Panc1 (cell line): Measurements from ENCODE around the gene CHN1. TPM values are rescaled to one million over a fixed set of nuclear protein-coding genes. Genes with fewer than 3 reads are reported as not detected.

ENCODE experiments used
- ATAC-seq: fragments of 200-7000 bp; cut with Tn5 transposase; 2 replicates; pipeline ENCODE4 v1.9.1; 2020; ENCODE audit warnings: mild to moderate bottlenecking, moderate library complexity
- BruUV-seq: library from RNA; stranded (reverse); fragments of 400-500 nt; replicated peaks from 2 replicates; lab custom pipeline; 2021; lab: Mats Ljungman, UMichigan
- CTCF ChIA-PET: fragments of 300-600 bp; sonication (Branson Sonifier 250); formaldehyde crosslinking; loops from one replicate; lab custom pipeline; 2022; ENCODE audit warnings: antibody characterized with exemption; lab: Charles Lee
- POLR2A ChIA-PET: fragments of 300-600 bp; sonication (Branson Sonifier 250); formaldehyde crosslinking; loops from one replicate; lab custom pipeline; 2022; ENCODE audit warnings: antibody characterized with exemption; lab: Charles Lee
- DNase-seq: peaks from one replicate; pipeline ENCODE4 v3.0.0-alpha.2; 2010; ENCODE audit warnings: low read depth, low spot score
- H3K27ac ChIP-seq: 2 replicates; pipeline ENCODE4 v1.5.1; 2011; ENCODE audit warnings: mild to moderate bottlenecking, low read length, inconsistent platforms
- H3K27me3 ChIP-seq: fragments of 200-500 bp; sonication (Bioruptor generic); 2 replicates; pipeline ENCODE4 v1.6.0; 2014; ENCODE audit warnings: low read length, inconsistent platforms; ENCODE audit not compliant: control insufficient read depth, insufficient read depth
- H3K36me3 ChIP-seq: fragments of 200-500 bp; sonication (Bioruptor generic); 2 replicates; pipeline ENCODE4 v1.5.1; 2014; ENCODE audit warnings: inconsistent platforms, mild to moderate bottlenecking, low read length, moderate library complexity; ENCODE audit not compliant: control insufficient read depth, insufficient read depth
- H3K4me1 ChIP-seq: 2 replicates; pipeline ENCODE4 v1.5.1; 2011; ENCODE audit warnings: inconsistent platforms, mild to moderate bottlenecking, low read length, moderate library complexity; ENCODE audit not compliant: control insufficient read depth, insufficient read depth
- H3K4me3 ChIP-seq, 2 experiments: 2 replicates each; pipeline ENCODE4 v1.5.1; 2011 to 2012; ENCODE audit warnings: low read depth in 2 of 2, low read length in 2 of 2, mild to moderate bottlenecking in 2 of 2, inconsistent platforms in 1 of 2, moderate library complexity in 1 of 2
- H3K9me3 ChIP-seq: fragments of 200-500 bp; sonication (Bioruptor generic); 2 replicates; pipeline ENCODE4 v1.5.1; 2014; ENCODE audit warnings: low read depth, mild to moderate bottlenecking, inconsistent platforms, low read length, moderate library complexity; ENCODE audit not compliant: control insufficient read depth, insufficient read depth
- POLR2AphosphoS5 ChIP-seq: IDR thresholded peaks from 2 replicates; pipeline ENCODE4 v1.6.1; 2012; ENCODE audit warnings: mild to moderate bottlenecking, low read depth, low read length, moderate library complexity
- SIN3A ChIP-seq: IDR thresholded peaks from 2 replicates; pipeline ENCODE4 v1.6.1; 2012; ENCODE audit warnings: low read depth, mild to moderate bottlenecking, low read length, moderate library complexity, borderline replicate concordance; ENCODE audit not compliant: insufficient read depth
- TCF7L2 ChIP-seq: IDR thresholded peaks from 2 replicates; pipeline ENCODE4 v1.6.1; 2011; ENCODE audit warnings: mild to moderate bottlenecking, low read depth, low read length, inconsistent platforms
- in situ Hi-C: cut with HindIII; loops from 2 replicates; pipeline ENCODE4 v1.10.0; 2016; ENCODE audit warnings: low sequenced_read_pairs, low pct_unique_long_range_greater_than_20kb
- intact Hi-C: fragments of 100-400 bp; cut with micrococcal nuclease; formaldehyde crosslinking; loops from one replicate; pipeline ENCODE4 v1.10.0; 2022; ENCODE audit not compliant: unreplicated experiment
- total RNA-seq: library from RNA; stranded (reverse); gene quantifications from one replicate; pipeline ENCODE4 v1.2.1, GENCODE V29; 2021; ENCODE audit not compliant: unreplicated experiment
- TF ChIP-seq, protein P1 (sequence below): fragments of 450-650 bp; IDR thresholded peaks from 2 replicates; pipeline ENCODE4 v1.5.1; 2017; ENCODE audit warnings: mild to moderate bottlenecking
- TF ChIP-seq, protein P2 (sequence below), 2 experiments: IDR thresholded peaks; 2 replicates each; pipeline ENCODE4 v1.6.1; 2011 to 2012; ENCODE audit warnings: low read depth in 2 of 2, control low read depth in 1 of 2, low read length in 1 of 2, mild to moderate bottlenecking in 1 of 2, moderate library complexity in 1 of 2; ENCODE audit not compliant: insufficient read depth in 1 of 2

Gene CHN1
- total RNA-seq, 1 experiment from 2014 or later: 20.8 TPM

GRCh38 chr2:175015340-175015739, 10.2 kb upstream of the CHN1 start:
- Histone ChIP-seq H3K4me1 (no peaks in the 10 kb centered on the region), H3K27me3 (no peaks in the 10 kb centered on the region), H3K27ac (no peak overlapping the region), H3K4me3 (no peak overlapping the region), H3K9me3 (no peaks in the 10 kb centered on the region; the same call in 1 of the 2 replicates), H3K36me3 (no peaks in the 10 kb centered on the region)
- ATAC-seq: no peak
- ChIA-PET POLR2A (no interaction called here), CTCF (no interaction called here)
- in situ Hi-C loops (no loop called here), intact Hi-C loops (no loop called here)
- TF ChIP-seq POLR2AphosphoS5 (no peak), SIN3A (no peak), TCF7L2 (no peak)
- TF ChIP-seq, protein P1, sequence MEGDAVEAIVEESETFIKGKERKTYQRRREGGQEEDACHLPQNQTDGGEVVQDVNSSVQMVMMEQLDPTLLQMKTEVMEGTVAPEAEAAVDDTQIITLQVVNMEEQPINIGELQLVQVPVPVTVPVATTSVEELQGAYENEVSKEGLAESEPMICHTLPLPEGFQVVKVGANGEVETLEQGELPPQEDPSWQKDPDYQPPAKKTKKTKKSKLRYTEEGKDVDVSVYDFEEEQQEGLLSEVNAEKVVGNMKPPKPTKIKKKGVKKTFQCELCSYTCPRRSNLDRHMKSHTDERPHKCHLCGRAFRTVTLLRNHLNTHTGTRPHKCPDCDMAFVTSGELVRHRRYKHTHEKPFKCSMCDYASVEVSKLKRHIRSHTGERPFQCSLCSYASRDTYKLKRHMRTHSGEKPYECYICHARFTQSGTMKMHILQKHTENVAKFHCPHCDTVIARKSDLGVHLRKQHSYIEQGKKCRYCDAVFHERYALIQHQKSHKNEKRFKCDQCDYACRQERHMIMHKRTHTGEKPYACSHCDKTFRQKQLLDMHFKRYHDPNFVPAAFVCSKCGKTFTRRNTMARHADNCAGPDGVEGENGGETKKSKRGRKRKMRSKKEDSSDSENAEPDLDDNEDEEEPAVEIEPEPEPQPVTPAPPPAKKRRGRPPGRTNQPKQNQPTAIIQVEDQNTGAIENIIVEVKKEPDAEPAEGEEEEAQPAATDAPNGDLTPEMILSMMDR: no peak
- TF ChIP-seq, protein P2, sequence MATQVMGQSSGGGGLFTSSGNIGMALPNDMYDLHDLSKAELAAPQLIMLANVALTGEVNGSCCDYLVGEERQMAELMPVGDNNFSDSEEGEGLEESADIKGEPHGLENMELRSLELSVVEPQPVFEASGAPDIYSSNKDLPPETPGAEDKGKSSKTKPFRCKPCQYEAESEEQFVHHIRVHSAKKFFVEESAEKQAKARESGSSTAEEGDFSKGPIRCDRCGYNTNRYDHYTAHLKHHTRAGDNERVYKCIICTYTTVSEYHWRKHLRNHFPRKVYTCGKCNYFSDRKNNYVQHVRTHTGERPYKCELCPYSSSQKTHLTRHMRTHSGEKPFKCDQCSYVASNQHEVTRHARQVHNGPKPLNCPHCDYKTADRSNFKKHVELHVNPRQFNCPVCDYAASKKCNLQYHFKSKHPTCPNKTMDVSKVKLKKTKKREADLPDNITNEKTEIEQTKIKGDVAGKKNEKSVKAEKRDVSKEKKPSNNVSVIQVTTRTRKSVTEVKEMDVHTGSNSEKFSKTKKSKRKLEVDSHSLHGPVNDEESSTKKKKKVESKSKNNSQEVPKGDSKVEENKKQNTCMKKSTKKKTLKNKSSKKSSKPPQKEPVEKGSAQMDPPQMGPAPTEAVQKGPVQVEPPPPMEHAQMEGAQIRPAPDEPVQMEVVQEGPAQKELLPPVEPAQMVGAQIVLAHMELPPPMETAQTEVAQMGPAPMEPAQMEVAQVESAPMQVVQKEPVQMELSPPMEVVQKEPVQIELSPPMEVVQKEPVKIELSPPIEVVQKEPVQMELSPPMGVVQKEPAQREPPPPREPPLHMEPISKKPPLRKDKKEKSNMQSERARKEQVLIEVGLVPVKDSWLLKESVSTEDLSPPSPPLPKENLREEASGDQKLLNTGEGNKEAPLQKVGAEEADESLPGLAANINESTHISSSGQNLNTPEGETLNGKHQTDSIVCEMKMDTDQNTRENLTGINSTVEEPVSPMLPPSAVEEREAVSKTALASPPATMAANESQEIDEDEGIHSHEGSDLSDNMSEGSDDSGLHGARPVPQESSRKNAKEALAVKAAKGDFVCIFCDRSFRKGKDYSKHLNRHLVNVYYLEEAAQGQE (IDR thresholded peaks at IDR 0.05; ENCODE audit: insufficient read depth in 1 of 2, low read depth in 2 of 2, low read length in 1 of 2): no peak
- BruUV-seq: no TSS peak
- DNase-seq: no peak

- Histone ChIP-seq H3K4me3 (no peak overlapping the region), H3K4me1 (no peaks in the 10 kb centered on the region), H3K27me3 (no peaks in the 10 kb centered on the region; the same call in none of the 2 replicates), H3K36me3 (no peaks in the 10 kb centered on the region), H3K9me3 (no peaks in the 10 kb centered on the region; the same call in 1 of the 2 replicates), H3K27ac (no peak overlapping the region)
- in situ Hi-C loops (no loop called here), intact Hi-C loops (no loop called here)
- TF ChIP-seq POLR2AphosphoS5 (no peak), SIN3A (no peak), TCF7L2 (no peak)
- TF ChIP-seq, protein P1: no peak
- TF ChIP-seq, protein P2 (IDR thresholded peaks at IDR 0.05; ENCODE audit: insufficient read depth in 1 of 2, low read depth in 2 of 2, low read length in 1 of 2): no peak
- ATAC-seq: no peak
- no TSS peak for BruUV-seq
- POLR2A ChIA-PET: no interaction called here
- DNase-seq: no peak
- CTCF ChIA-PET: no interaction called here
These were observed 7.3 kb upstream of the CHN1 start for GRCh38 chr2:175012516-175012915.
